HCT116 (cell line): ENCODE measurements around the gene NDE1. TPM values are rescaled to one million over a fixed set of nuclear protein-coding genes. Genes with fewer than 3 reads are reported as not detected.

Source experiments
- ATAC-seq: fragments of 200-7000 bp; cut with Tn5 transposase; 2 replicates; pipeline ENCODE4 v1.9.1; 2020; ENCODE audit warnings: mild to moderate bottlenecking, moderate library complexity
- BruUV-seq: library from RNA; stranded (reverse); fragments of 400-500 nt; replicated peaks from 2 replicates; lab custom pipeline; 2021; lab: Mats Ljungman, UMichigan
- CTCF ChIA-PET: fragments of 300-600 bp; sonication (Branson Sonifier 250); formaldehyde crosslinking; loops from one replicate; lab custom pipeline; 2021; ENCODE audit warnings: antibody characterized with exemption; lab: Charles Lee
- POLR2A ChIA-PET: fragments of 300-600, 350-600 bp; sonication (Branson Sonifier 250); formaldehyde crosslinking; loops from one replicate; lab custom pipeline; 2021; ENCODE audit warnings: antibody characterized with exemption; lab: Charles Lee
- RAD21 ChIA-PET, 2 experiments: fragments of 300-600 bp; sonication (Branson Sonifier 250); formaldehyde crosslinking; loops; one replicate each; lab custom pipeline; 2023; ENCODE audit warnings: low total read pairs in 2 of 2; ENCODE audit not compliant: uncharacterized antibody in 2 of 2, unreplicated experiment in 2 of 2, low non-redundant PET in 1 of 2; lab: Charles Lee
- DNase-seq: peaks from one replicate; pipeline ENCODE4 v3.0.0-alpha.2; 2010; ENCODE audit warnings: low read depth, low spot score
- H2AFZ ChIP-seq: fragments of 200-600 bp; shearing (Covaris generic), sonication (generic); 2 replicates; pipeline ENCODE4 v1.6.1; 2017; ENCODE audit warnings: low read depth, mixed run types, mixed read lengths, antibody characterized with exemption, low read length; ENCODE audit not compliant: poor library complexity, severe bottlenecking
- H3K27ac ChIP-seq: 2 replicates; pipeline ENCODE4 v1.5.1; 2012; ENCODE audit warnings: low read depth, low read length
- H3K27me3 ChIP-seq: fragments of 200-600 bp; sonication (generic); 2 replicates; pipeline ENCODE4 v1.6.1; 2016; ENCODE audit warnings: mixed run types, low read length, mixed read lengths; ENCODE audit not compliant: insufficient read depth
- H3K36me3 ChIP-seq, 2 experiments: fragments of 200-500 bp in 1 of 2; fragments of 200-600 bp in 1 of 2; sonication (Bioruptor generic) in 1 of 2; sonication (generic) in 1 of 2; 2 replicates each; pipeline versions ENCODE4 v1.5.1 to v1.6.1; 2014 to 2016; ENCODE audit warnings: low read length in 2 of 2, inconsistent platforms in 1 of 2, mixed read lengths in 1 of 2, mixed run types in 1 of 2; ENCODE audit not compliant: insufficient read depth in 2 of 2, control insufficient read depth in 1 of 2
- H3K4me1 ChIP-seq, 2 experiments: fragments of 200-600 bp in 1 of 2; sonication (generic) in 1 of 2; 2 replicates each; pipeline versions ENCODE4 v1.5.1 to v1.6.1; 2012 to 2017; ENCODE audit warnings: low read length in 2 of 2, inconsistent platforms in 1 of 2, mild to moderate bottlenecking in 1 of 2, mixed read lengths in 1 of 2, mixed run types in 1 of 2, moderate library complexity in 1 of 2; ENCODE audit not compliant: insufficient read depth in 2 of 2, control insufficient read depth in 1 of 2
- H3K4me2 ChIP-seq: fragments of 200-600 bp; sonication (generic); 2 replicates; pipeline ENCODE4 v1.6.1; 2017; ENCODE audit warnings: mixed run types, low read length, mixed read lengths
- H3K4me3 ChIP-seq, 2 experiments: fragments of 200-600 bp in 1 of 2; sonication (generic) in 1 of 2; replicated peaks in 1 of 2; 2 replicates each; pipeline ENCODE4 v1.5.1; 2011 to 2016; ENCODE audit warnings: low read length in 2 of 2, control low read depth in 1 of 2, low read depth in 1 of 2, mild to moderate bottlenecking in 1 of 2, mixed read lengths in 1 of 2, mixed run types in 1 of 2
- H3K79me2 ChIP-seq: fragments of 200-600 bp; sonication (generic); 2 replicates; pipeline ENCODE4 v1.6.1; 2017; ENCODE audit warnings: mild to moderate bottlenecking, mixed run types, low read length, moderate library complexity, mixed read lengths; ENCODE audit not compliant: insufficient read depth
- H3K9ac ChIP-seq: fragments of 200-600 bp; sonication (generic); 2 replicates; pipeline ENCODE4 v1.6.1; 2016; ENCODE audit warnings: low read length, mixed read lengths
- H3K9me2 ChIP-seq: fragments of 200-600 bp; sonication (generic), shearing (Covaris generic); 2 replicates; pipeline ENCODE4 v1.6.1; 2017; ENCODE audit warnings: mixed run types, mild to moderate bottlenecking, moderate library complexity; ENCODE audit not compliant: insufficient read depth
- H3K9me3 ChIP-seq, 2 experiments: fragments of 200-500 bp in 1 of 2; fragments of 200-600 bp in 1 of 2; sonication (Bioruptor generic) in 1 of 2; sonication (generic) in 1 of 2; 2 replicates each; pipeline ENCODE4 v1.6.1; 2014 to 2017; ENCODE audit warnings: low read length in 2 of 2, mixed read lengths in 2 of 2, inconsistent platforms in 1 of 2, low read depth in 1 of 2, mild to moderate bottlenecking in 1 of 2, mixed run types in 1 of 2, moderate library complexity in 1 of 2; ENCODE audit not compliant: control insufficient read depth in 1 of 2, insufficient read depth in 1 of 2
- H4K20me1 ChIP-seq: fragments of 200-600 bp; sonication (generic), shearing (Covaris generic); 2 replicates; pipeline ENCODE4 v1.6.1; 2017; ENCODE audit warnings: mixed run types, mild to moderate bottlenecking, moderate library complexity; ENCODE audit not compliant: insufficient read depth
- POLR2AphosphoS5 ChIP-seq: IDR thresholded peaks from 2 replicates; pipeline ENCODE4 v1.6.1; 2011; ENCODE audit warnings: mild to moderate bottlenecking, low read depth, low read length, moderate library complexity
- RAD21 ChIP-seq: IDR thresholded peaks from 2 replicates; pipeline ENCODE4 v1.6.1; 2012; ENCODE audit warnings: low read depth, mild to moderate bottlenecking
- REST ChIP-seq: IDR thresholded peaks from 2 replicates; pipeline ENCODE4 v1.6.1; 2012; ENCODE audit warnings: low read depth
- YY1 ChIP-seq: IDR thresholded peaks from 2 replicates; pipeline ENCODE4 v1.6.1; 2011; ENCODE audit warnings: low read length, low read depth, moderate library complexity, mild to moderate bottlenecking; ENCODE audit not compliant: insufficient replicate concordance; ENCODE audit errors: extremely low read depth
- ZFX ChIP-seq: fragments of 450-650 bp; IDR thresholded peaks from 2 replicates; pipeline ENCODE4 v1.6.1; 2017
- intact Hi-C: fragments of 100-400 bp; cut with micrococcal nuclease; formaldehyde crosslinking; loops from 2 replicates; pipeline ENCODE4 v1.10.0; 2022
- total RNA-seq: library from RNA; stranded (reverse); gene quantifications from one replicate; pipeline ENCODE4 v1.2.1, GENCODE V29; 2021; ENCODE audit not compliant: unreplicated experiment

Gene NDE1
- total RNA-seq, 1 experiment from 2014 or later: 103 TPM

DNA sequence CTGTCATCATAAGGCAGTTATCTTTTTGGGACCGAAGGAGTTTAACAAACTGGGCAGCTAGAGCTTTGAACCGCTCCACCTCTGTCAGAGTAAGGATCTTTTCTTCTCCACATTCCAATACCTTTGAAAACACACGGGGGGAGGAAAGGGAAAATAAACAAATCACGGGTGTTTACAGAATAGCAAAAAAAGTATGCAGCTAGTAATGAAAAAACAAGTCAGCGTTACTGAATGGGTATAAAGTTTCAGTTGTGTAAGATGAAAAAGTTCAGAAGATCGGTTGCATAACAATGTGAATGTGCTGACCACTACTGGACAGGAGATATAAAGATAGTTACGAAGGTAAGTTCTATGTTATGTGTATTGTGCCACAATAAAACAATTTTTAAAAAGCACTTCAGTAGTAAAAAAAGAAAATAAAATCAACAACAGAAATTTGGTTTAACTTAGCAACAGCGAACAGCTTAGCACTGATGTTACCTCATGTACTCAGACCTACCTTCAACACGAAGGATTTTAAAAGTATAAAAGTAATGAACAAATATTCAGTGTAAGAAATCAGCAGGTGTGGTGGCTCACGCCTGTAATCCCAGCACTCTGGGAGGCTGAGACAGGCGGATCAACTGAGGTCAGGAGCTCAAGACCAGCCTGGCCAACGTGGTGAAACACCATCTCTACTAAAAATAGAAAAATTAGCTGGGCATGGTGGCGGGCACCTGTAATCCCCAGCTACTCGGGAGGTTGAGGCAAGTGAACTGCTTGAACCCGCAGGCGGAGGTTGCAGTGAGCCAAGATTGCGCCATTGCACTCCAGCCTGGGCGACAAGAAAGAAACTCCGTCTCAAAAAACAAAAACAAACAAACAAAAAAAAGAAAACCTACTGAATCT, 41.4 kb upstream of the NDE1 start:
- CTCF ChIA-PET: no interaction called here
- Histone ChIP-seq H2AFZ (no peak overlapping the region), H3K27ac (no peak overlapping the region), H3K4me3 (no peak overlapping the region), H3K27me3 (no peaks in the 10 kb centered on the region), H3K36me3 (peaks cover 18% of the 10 kb centered on the region in 2 experiments), H3K4me2 (no peak overlapping the region), H3K9ac (no peak overlapping the region), H3K9me3 (no peaks in the 10 kb centered on the region), H3K4me1 (peaks cover 4 to 11% of the 10 kb centered on the region in 2 experiments), H3K79me2 (no peaks in the 10 kb centered on the region), H4K20me1 (no peaks in the 10 kb centered on the region), H3K9me2 (no peaks in the 10 kb centered on the region)
- intact Hi-C loops: no loop called here
- DNase-seq (no peak), ATAC-seq (no peak)
- no TSS peak for BruUV-seq
- RAD21 ChIA-PET: no interaction called here
- POLR2A ChIA-PET: no interaction called here
- TF ChIP-seq YY1 (no peak), POLR2AphosphoS5 (no peak), REST (no peak), ZFX (no peak), RAD21 (peak; percentile 33)
